ENCODE measurements around the gene MBNL2.

MBNL2 gene

GRCh38 chr13:97242755-97243497 is 20.8 kb downstream of the MBNL2 start:
- no peak for TF ChIP-seq USF1 (IDR thresholded peaks at IDR 0.05)
- no peak for TF ChIP-seq ZBTB7A (IDR thresholded peaks at IDR 0.05; ENCODE audit: low read depth)
- no peak for TF ChIP-seq RAD21 (IDR thresholded peaks at IDR 0.05; ENCODE audit: low read depth)
- no peak for TF ChIP-seq CEBPB (IDR thresholded peaks at IDR 0.05)
- no peak for TF ChIP-seq TAF1 (IDR thresholded peaks at IDR 0.05; ENCODE audit: low read depth)
- TF ChIP-seq NFIC (IDR thresholded peaks at IDR 0.05) = no peak
- no peak for TF ChIP-seq REST (IDR thresholded peaks at IDR 0.05; ENCODE audit: low read depth)
- TF ChIP-seq MAX (IDR thresholded peaks at IDR 0.05) = no peak
- TF ChIP-seq CREB1 (IDR thresholded peaks at IDR 0.05; ENCODE audit: low read depth) = no peak
- TF ChIP-seq TCF12 (IDR thresholded peaks at IDR 0.05; ENCODE audit: low read depth) = no peak
- no peak for TF ChIP-seq EP300 (IDR thresholded peaks at IDR 0.05; ENCODE audit: borderline replicate concordance)
- no peak for TF ChIP-seq FOXM1 (IDR thresholded peaks at IDR 0.05; ENCODE audit: borderline replicate concordance, low read depth)
- TF ChIP-seq EGR1 (IDR thresholded peaks at IDR 0.05) = no peak
- no peak for TF ChIP-seq TEAD4 (IDR thresholded peaks at IDR 0.05)
- no peak for TF ChIP-seq YY1 (IDR thresholded peaks at IDR 0.05; ENCODE audit: low read depth)

- TF ChIP-seq MAX (IDR thresholded peaks at IDR 0.05) (no peak), EGR1 (IDR thresholded peaks at IDR 0.05) (no peak), TCF12 (IDR thresholded peaks at IDR 0.05; ENCODE audit: low read depth) (no peak), CEBPB (IDR thresholded peaks at IDR 0.05) (no peak), USF1 (IDR thresholded peaks at IDR 0.05) (no peak), TAF1 (IDR thresholded peaks at IDR 0.05; ENCODE audit: low read depth) (no peak), NFIC (IDR thresholded peaks at IDR 0.05) (no peak), CREB1 (IDR thresholded peaks at IDR 0.05; ENCODE audit: low read depth) (no peak), TEAD4 (IDR thresholded peaks at IDR 0.05) (no peak), REST (IDR thresholded peaks at IDR 0.05; ENCODE audit: low read depth) (no peak), EP300 (IDR thresholded peaks at IDR 0.05; ENCODE audit: borderline replicate concordance) (no peak), FOXM1 (IDR thresholded peaks at IDR 0.05; ENCODE audit: borderline replicate concordance, low read depth) (no peak), RAD21 (IDR thresholded peaks at IDR 0.05; ENCODE audit: low read depth) (no peak)
Measured at GRCh38 chr13:97243915-97244781, 22.0 kb downstream of the MBNL2 start.

- TF ChIP-seq CEBPB (IDR thresholded peaks at IDR 0.05) = no peak
- no peak for TF ChIP-seq REST (IDR thresholded peaks at IDR 0.05; ENCODE audit: low read depth)
- no peak for TF ChIP-seq FOXM1 (IDR thresholded peaks at IDR 0.05; ENCODE audit: borderline replicate concordance, low read depth)
- TF ChIP-seq NFIC (IDR thresholded peaks at IDR 0.05) = no peak
- no peak for TF ChIP-seq RAD21 (IDR thresholded peaks at IDR 0.05; ENCODE audit: low read depth)
- TF ChIP-seq EGR1 (IDR thresholded peaks at IDR 0.05) = no peak
- no peak for TF ChIP-seq TCF12 (IDR thresholded peaks at IDR 0.05; ENCODE audit: low read depth)
- no peak for TF ChIP-seq CREB1 (IDR thresholded peaks at IDR 0.05; ENCODE audit: low read depth)
- no peak for TF ChIP-seq YY1 (IDR thresholded peaks at IDR 0.05; ENCODE audit: low read depth)
- no peak for TF ChIP-seq TEAD4 (IDR thresholded peaks at IDR 0.05)
- no peak for TF ChIP-seq TAF1 (IDR thresholded peaks at IDR 0.05; ENCODE audit: low read depth)
- TF ChIP-seq EP300 (IDR thresholded peaks at IDR 0.05; ENCODE audit: borderline replicate concordance) = no peak
- no peak for TF ChIP-seq USF1 (IDR thresholded peaks at IDR 0.05)
Measured at GRCh38 chr13:97245011-97245410, 22.9 kb downstream of the MBNL2 start.
